ENCODE results near the gene LMTK2.

Gene LMTK2

GRCh38 chr7:98135984-98136383 lies 29.3 kb downstream of the LMTK2 start:
- in situ Hi-C loops (cut with MboI; ENCODE audit: low sequenced_read_pairs), result no loop called here

- in situ Hi-C loops (cut with MboI; ENCODE audit: low sequenced_read_pairs), result no loop called here
Measured at GRCh38 chr7:98136423-98136822, 29.8 kb downstream of the LMTK2 start.

- in situ Hi-C loops (cut with MboI; ENCODE audit: low sequenced_read_pairs), result no loop called here
Measured at GRCh38 chr7:98137134-98137825, 30.6 kb downstream of the LMTK2 start.

GRCh38 chr7:98137826-98138151 lies 31.1 kb downstream of the LMTK2 start:
- in situ Hi-C loops (cut with MboI; ENCODE audit: low sequenced_read_pairs), result no loop called here

- in situ Hi-C loops (cut with MboI; ENCODE audit: low sequenced_read_pairs), result no loop called here
Measured at GRCh38 chr7:98138672-98139071, 32.0 kb downstream of the LMTK2 start.

- in situ Hi-C loops (cut with MboI; ENCODE audit: low sequenced_read_pairs), result no loop called here
Measured at GRCh38 chr7:98142658-98143057, 36.0 kb downstream of the LMTK2 start.

- in situ Hi-C loops (cut with MboI; ENCODE audit: low sequenced_read_pairs), result no loop called here
Measured at GRCh38 chr7:98148607-98149006, 41.9 kb downstream of the LMTK2 start.

GRCh38 chr7:98149116-98149692 lies 42.5 kb downstream of the LMTK2 start:
- in situ Hi-C loops (cut with MboI; ENCODE audit: low sequenced_read_pairs), result no loop called here

GRCh38 chr7:98151884-98152283 lies 45.2 kb downstream of the LMTK2 start:
- in situ Hi-C loops (cut with MboI; ENCODE audit: low sequenced_read_pairs), result no loop called here

GRCh38 chr7:98156700-98157099 lies 50.0 kb downstream of the LMTK2 start:
- in situ Hi-C loops (cut with MboI; ENCODE audit: low sequenced_read_pairs), result no loop called here

GRCh38 chr7:98157761-98158160 lies 51.1 kb downstream of the LMTK2 start:
- in situ Hi-C loops (cut with MboI; ENCODE audit: low sequenced_read_pairs), result no loop called here

GRCh38 chr7:98162758-98163157 lies 56.1 kb downstream of the LMTK2 start:
- in situ Hi-C loops (cut with MboI; ENCODE audit: low sequenced_read_pairs), result no loop called here

- in situ Hi-C loops (cut with MboI; ENCODE audit: low sequenced_read_pairs), result no loop called here
Measured at GRCh38 chr7:98163269-98163668, 56.6 kb downstream of the LMTK2 start.

GRCh38 chr7:98163704-98164494 lies 57.2 kb downstream of the LMTK2 start:
- in situ Hi-C loops (cut with MboI; ENCODE audit: low sequenced_read_pairs), result no loop called here

GRCh38 chr7:98165827-98166667 lies 59.4 kb downstream of the LMTK2 start:
- in situ Hi-C loops (cut with MboI; ENCODE audit: low sequenced_read_pairs), result no loop called here

GRCh38 chr7:98166668-98166970 lies 60.0 kb downstream of the LMTK2 start:
- in situ Hi-C loops (cut with MboI; ENCODE audit: low sequenced_read_pairs), result no loop called here

GRCh38 chr7:98167653-98168052 lies 61.0 kb downstream of the LMTK2 start:
- in situ Hi-C loops (cut with MboI; ENCODE audit: low sequenced_read_pairs), result no loop called here

- in situ Hi-C loops (cut with MboI; ENCODE audit: low sequenced_read_pairs), result no loop called here
Measured at GRCh38 chr7:98168181-98168903, 61.7 kb downstream of the LMTK2 start.

GRCh38 chr7:98168904-98169621 lies 62.4 kb downstream of the LMTK2 start:
- in situ Hi-C loops (cut with MboI; ENCODE audit: low sequenced_read_pairs), result no loop called here

GRCh38 chr7:98170966-98171365 lies 64.3 kb downstream of the LMTK2 start:
- in situ Hi-C loops (cut with MboI; ENCODE audit: low sequenced_read_pairs), result no loop called here
